ENCODE data around the gene EGFL6. TPM values are rescaled to one million over a fixed set of nuclear protein-coding genes. Genes with fewer than 3 reads are reported as not detected.
"Not testable (repeated sequence)": the region's sequence is repeated elsewhere in the genome, so short reads cannot be mapped to it uniquely, and the experiment has no call there.

Gene EGFL6
- total and polyA plus RNA-seq, 2 experiments from 2014 or later: not detected

GRCh38 chrX:13670197-13670596 lies 100.8 kb downstream of the EGFL6 start:
- in situ Hi-C loops (cut with MboI): loop anchor here (25.0 kb wide), 1 partner anchor 367 kb away; the partner anchor contains the start of gene GEMIN8
- no peaks in the 10 kb centered on the region for H3K9me2 ChIP-seq (ENCODE audit: insufficient read depth)

GRCh38 chrX:13673016-13673415 lies 103.6 kb downstream of the EGFL6 start:
- Histone ChIP-seq H3K4me2 (ENCODE audit: unreplicated experiment) (no peak overlapping the region), H3K9me2 (ENCODE audit: insufficient read depth) (no peaks in the 10 kb centered on the region), H3F3A (ENCODE audit: insufficient read depth) (no peaks in the 10 kb centered on the region), H3K36me3 (ENCODE audit: low read depth) (no peaks in the 10 kb centered on the region), H3K27ac (no peak overlapping the region), H3K9me3 (ENCODE audit: low read depth) (no peaks in the 10 kb centered on the region), H3K27me3 (replicated peaks; ENCODE audit: insufficient read depth) (no peaks in the 10 kb centered on the region), H3K4me3 (no peak overlapping the region), H3K79me2 (ENCODE audit: insufficient read depth) (no peaks in the 10 kb centered on the region), H2AFZ (no peak overlapping the region), H4K20me1 (ENCODE audit: insufficient read depth) (no peaks in the 10 kb centered on the region), H3K9ac (no peak overlapping the region), H3K4me1 (ENCODE audit: insufficient read depth) (peaks cover 8% of the 10 kb centered on the region)
- in situ Hi-C loops (cut with MboI): loop anchor here (25.0 kb wide), 1 partner anchor 364 kb away; the partner anchor contains the start of gene GEMIN8
- no peak for TF ChIP-seq EZH2phosphoT487 (IDR thresholded peaks at IDR 0.05; ENCODE audit: insufficient read depth, low read depth)
- no peak for TF ChIP-seq EZH2 (IDR thresholded peaks at IDR 0.05; ENCODE audit: insufficient read depth, poor library complexity, severe bottlenecking)
- no peak for DNase-seq

More at GRCh38 chrX:13670197-13670596, 100.8 kb downstream of the EGFL6 start:
- no peaks in the 10 kb centered on the region for H3K27me3 ChIP-seq (replicated peaks; ENCODE audit: insufficient read depth)
- no peak for DNase-seq
- no peaks in the 10 kb centered on the region for H3K36me3 ChIP-seq (ENCODE audit: low read depth)
- H3K4me1 ChIP-seq (ENCODE audit: insufficient read depth): peaks cover 14% of the 10 kb centered on the region
- no peak overlapping the region for H3K27ac ChIP-seq
- H4K20me1 ChIP-seq (ENCODE audit: insufficient read depth): no peaks in the 10 kb centered on the region
- WGBS, 2 experiments (ENCODE audit: low coverage in 1 of 2, low lambda C conversion rate in 2 of 2, missing lambda C conversion rate in 2 of 2): 95 to 100% methylated on average over 5 of the region's 5 CpGs
- H2AFZ ChIP-seq: no peak overlapping the region
- no peak overlapping the region for H3K9ac ChIP-seq
- no peak overlapping the region for H3K4me2 ChIP-seq (ENCODE audit: unreplicated experiment)
- no peaks in the 10 kb centered on the region for H3K9me3 ChIP-seq (ENCODE audit: low read depth)
- no peak for TF ChIP-seq EZH2phosphoT487 (IDR thresholded peaks at IDR 0.05; ENCODE audit: insufficient read depth, low read depth)
- no peak for TF ChIP-seq EZH2 (IDR thresholded peaks at IDR 0.05; ENCODE audit: insufficient read depth, poor library complexity, severe bottlenecking)
- no peak overlapping the region for H3K4me3 ChIP-seq
- no peaks in the 10 kb centered on the region for H3K79me2 ChIP-seq (ENCODE audit: insufficient read depth)
- 0 out of 2 replicates have a peak, but pooled peaks cover 4% of the 10 kb centered on the region for H3F3A ChIP-seq (ENCODE audit: insufficient read depth)

- Histone ChIP-seq H3K9me3 (ENCODE audit: low read depth) (no peaks in the 10 kb centered on the region), H3K27me3 (replicated peaks; ENCODE audit: insufficient read depth) (no peaks in the 10 kb centered on the region), H3K9me2 (ENCODE audit: insufficient read depth) (no peaks in the 10 kb centered on the region), H4K20me1 (ENCODE audit: insufficient read depth) (no peaks in the 10 kb centered on the region), H3K9ac (no peak overlapping the region), H3F3A (ENCODE audit: insufficient read depth) (no peaks in the 10 kb centered on the region), H3K4me1 (ENCODE audit: insufficient read depth) (no peaks in the 10 kb centered on the region), H3K79me2 (ENCODE audit: insufficient read depth) (no peaks in the 10 kb centered on the region), H2AFZ (no peak overlapping the region), H3K27ac (no peak overlapping the region), H3K4me3 (no peak overlapping the region), H3K4me2 (ENCODE audit: unreplicated experiment) (no peak overlapping the region), H3K36me3 (ENCODE audit: low read depth) (no peaks in the 10 kb centered on the region)
- no peak for DNase-seq
- TF ChIP-seq EZH2phosphoT487 (IDR thresholded peaks at IDR 0.05; ENCODE audit: insufficient read depth, low read depth) (no peak), EZH2 (IDR thresholded peaks at IDR 0.05; ENCODE audit: insufficient read depth, poor library complexity, severe bottlenecking) (no peak)
- in situ Hi-C loops (cut with MboI): no loop called here
These were observed 107.5 kb downstream of the EGFL6 start for GRCh38 chrX:13676885-13677284.

- H3K9ac ChIP-seq; H3K4me2 ChIP-seq (ENCODE audit: unreplicated experiment); H4K20me1 ChIP-seq (ENCODE audit: insufficient read depth); H3K27ac ChIP-seq; H2AFZ ChIP-seq; H3K9me2 ChIP-seq (ENCODE audit: insufficient read depth); H3K36me3 ChIP-seq (ENCODE audit: low read depth); H3K4me1 ChIP-seq (ENCODE audit: insufficient read depth); DNase-seq; H3K79me2 ChIP-seq (ENCODE audit: insufficient read depth); H3K4me3 ChIP-seq; in situ Hi-C loops (cut with MboI); H3K27me3 ChIP-seq (replicated peaks; ENCODE audit: insufficient read depth); H3K9me3 ChIP-seq (ENCODE audit: low read depth); H3F3A ChIP-seq (ENCODE audit: insufficient read depth): not testable (repeated sequence)
- WGBS, 2 experiments (ENCODE audit: low coverage in 1 of 2, low lambda C conversion rate in 2 of 2, missing lambda C conversion rate in 2 of 2): 75 to 79% methylated on average over 3 of the region's 4 CpGs
These were observed 110.3 kb downstream of the EGFL6 start for GRCh38 chrX:13679700-13680099.

GRCh38 chrX:13681595-13681994 lies 112.2 kb downstream of the EGFL6 start:
- Histone ChIP-seq H3K9me2 (ENCODE audit: insufficient read depth) (no peaks in the 10 kb centered on the region), H3K4me2 (ENCODE audit: unreplicated experiment) (no peak overlapping the region), H2AFZ (no peak overlapping the region), H3K9me3 (ENCODE audit: low read depth) (no peaks in the 10 kb centered on the region), H3F3A (ENCODE audit: insufficient read depth) (peaks cover 6% of the 10 kb centered on the region; the same call in 1 of the 2 replicates), H3K36me3 (ENCODE audit: low read depth) (no peaks in the 10 kb centered on the region), H3K79me2 (ENCODE audit: insufficient read depth) (no peaks in the 10 kb centered on the region), H3K27me3 (replicated peaks; ENCODE audit: insufficient read depth) (no peaks in the 10 kb centered on the region), H3K4me1 (ENCODE audit: insufficient read depth) (peaks cover 9% of the 10 kb centered on the region), H3K4me3 (no peak overlapping the region), H4K20me1 (ENCODE audit: insufficient read depth) (no peaks in the 10 kb centered on the region), H3K27ac (no peak overlapping the region), H3K9ac (no peak overlapping the region)
- no peak for DNase-seq
- in situ Hi-C loops (cut with MboI): no loop called here
- TF ChIP-seq EZH2phosphoT487 (IDR thresholded peaks at IDR 0.05; ENCODE audit: insufficient read depth, low read depth) (no peak), EZH2 (IDR thresholded peaks at IDR 0.05; ENCODE audit: insufficient read depth, poor library complexity, severe bottlenecking) (no peak)
- WGBS, 2 experiments (ENCODE audit: low coverage in 1 of 2, low lambda C conversion rate in 2 of 2, missing lambda C conversion rate in 2 of 2): 77 to 88% methylated on average over 7 of the region's 7 CpGs

Small RNAs within 50 kb of the gene (microRNA-seq; reads per million reads assigned to microRNA genes)
- gene MIR6086 (ENCODE audit: borderline number of aligned reads): not detected

Other genes starting within 250 kb of the EGFL6 start
- gene ATXN3L, start 249.5 kb upstream of the EGFL6 start, total RNA-seq (2014; rRNA removed; shearing (Covaris generic)): not detected in 2 replicates
- gene ATXN3L, start 249.5 kb upstream of the EGFL6 start, polyA plus RNA-seq (2016; fragmentation: Nextera tagmentation; extraction: Ambion mirVana): not detected in 2 replicates
- gene TCEANC, start 83.5 kb downstream of the EGFL6 start, total RNA-seq (2014; rRNA removed; shearing (Covaris generic)): 2.2 and 4.3 TPM in 2 replicates
- 2.4 and 2.5 TPM in 2 replicates for gene TCEANC, start 83.5 kb downstream of the EGFL6 start, polyA plus RNA-seq (2016; fragmentation: Nextera tagmentation; extraction: Ambion mirVana)
- gene RAB9A, start 119.5 kb downstream of the EGFL6 start, total RNA-seq (2014; rRNA removed; shearing (Covaris generic)): 18.6 and 38.9 TPM in 2 replicates
- 38.9 and 40.4 TPM in 2 replicates for gene RAB9A, start 119.5 kb downstream of the EGFL6 start, polyA plus RNA-seq (2016; fragmentation: Nextera tagmentation; extraction: Ambion mirVana)
- gene TRAPPC2, start 165.0 kb downstream of the EGFL6 start, total RNA-seq (2014; rRNA removed; shearing (Covaris generic)): 10.4 and 12.3 TPM in 2 replicates
- 11.3 and 12.0 TPM in 2 replicates for gene TRAPPC2, start 165.0 kb downstream of the EGFL6 start, polyA plus RNA-seq (2016; fragmentation: Nextera tagmentation; extraction: Ambion mirVana)
- 3.2 and 6.2 TPM in 2 replicates for gene OFD1, start 165.1 kb downstream of the EGFL6 start, total RNA-seq (2014; rRNA removed; shearing (Covaris generic))
- 9.6 and 10.4 TPM in 2 replicates for gene OFD1, start 165.1 kb downstream of the EGFL6 start, polyA plus RNA-seq (2016; fragmentation: Nextera tagmentation; extraction: Ambion mirVana)
- gene GPM6B, start 247.5 kb downstream of the EGFL6 start, total RNA-seq (2014; rRNA removed; shearing (Covaris generic)): 0.65 TPM in 1 of 2 replicates, not detected in the other
- gene GPM6B, start 247.5 kb downstream of the EGFL6 start, polyA plus RNA-seq (2016; fragmentation: Nextera tagmentation; extraction: Ambion mirVana): 0.25 and 0.40 TPM in 2 replicates

Measured in GM23248 (cell line).